HepG2 (cell line): Measurements from ENCODE around the gene RAB43. TPM values are rescaled to one million over a fixed set of nuclear protein-coding genes. Genes with fewer than 3 reads are reported as not detected.

ENCODE experiments used
- HCFC1 ChIP-seq: fragments of 150-350 bp; IDR thresholded peaks from 2 replicates; pipeline ENCODE4 v1.6.1; 2014; ENCODE audit warnings: low read depth, low read length
- HNF4A ChIP-seq: sonication (generic); formaldehyde crosslinking; IDR thresholded peaks from 2 replicates; pipeline ENCODE4 v1.4.0; 2020; ENCODE audit warnings: missing genetic modification reagents
- MYC ChIP-seq: sonication (generic); formaldehyde crosslinking; IDR thresholded peaks from 2 replicates; pipeline ENCODE4 v1.9.0; 2021; ENCODE audit warnings: missing genetic modification reagents, borderline replicate concordance
- NR1H2 ChIP-seq: sonication (generic); formaldehyde crosslinking; IDR thresholded peaks from 2 replicates; pipeline ENCODE4 v1.8.1; 2022; ENCODE audit warnings: low read depth, missing genetic modification reagents, borderline replicate concordance
- PRPF4 ChIP-seq: fragments of 200-400 bp; formaldehyde crosslinking; IDR thresholded peaks from 2 replicates; pipeline ENCODE4 v1.6.1; 2016; ENCODE audit warnings: low read length, low read depth; ENCODE audit not compliant: poor library complexity, severe bottlenecking
- RBAK ChIP-seq: sonication (generic); formaldehyde crosslinking; IDR thresholded peaks from 2 replicates; pipeline ENCODE4 v1.5.1; 2020; ENCODE audit warnings: mild to moderate bottlenecking, missing genetic modification reagents
- ZFP36L2 ChIP-seq: sonication (generic); formaldehyde crosslinking; IDR thresholded peaks from 2 replicates; pipeline ENCODE4 v1.4.0; 2020; ENCODE audit warnings: missing genetic modification reagents
- ZMYM3 ChIP-seq: sonication (generic); formaldehyde crosslinking; IDR thresholded peaks from 2 replicates; pipeline ENCODE4 v1.5.1; 2020; ENCODE audit warnings: mild to moderate bottlenecking, missing genetic modification reagents
- ZNF225 ChIP-seq: sonication (generic); formaldehyde crosslinking; IDR thresholded peaks from 2 replicates; pipeline ENCODE4 v1.4.0; 2020; ENCODE audit warnings: mild to moderate bottlenecking, missing genetic modification reagents
- ZNF251 ChIP-seq: sonication (generic); formaldehyde crosslinking; IDR thresholded peaks from 2 replicates; pipeline ENCODE4 v1.9.0; 2021; ENCODE audit warnings: mild to moderate bottlenecking, missing genetic modification reagents
- polyA plus RNA-seq, 8 experiments: library from polyadenylated mRNA; depleted of rRNA in 3 of 8; stranded (reverse) in 7 of 8; unstranded in 1 of 8; fragments of >200 nt; fragmentation: Illumina TruSeq in 4 of 8; extraction: Trizol in 4 of 8; gene quantifications; 2 replicates each; pipeline versions ENCODE4 v1.2.1 to v1.2.3, GENCODE V29; 2011 to 2016; ENCODE audit warnings: low read depth in 4 of 8, missing spikeins in 1 of 8, mixed read lengths in 1 of 8; ENCODE audit not compliant: insufficient read depth in 1 of 8
- total RNA-seq, 5 experiments: library from RNA; depleted of rRNA; stranded (reverse); fragments of >200 nt; fragmentation: Illumina TruSeq; extraction: Trizol; gene quantifications; 2 replicates each; pipeline ENCODE4 v1.2.3, GENCODE V29; 2016; ENCODE audit warnings: low read depth in 1 of 5
- TF ChIP-seq, protein P1 (sequence below): sonication (generic); formaldehyde crosslinking; IDR thresholded peaks from 2 replicates; pipeline ENCODE4 v1.5.0; 2020; ENCODE audit warnings: missing genetic modification reagents
- TF ChIP-seq, protein P2 (sequence below): sonication (generic); formaldehyde crosslinking; IDR thresholded peaks from 2 replicates; pipeline ENCODE4 v1.9.0; 2021; ENCODE audit warnings: missing genetic modification reagents, borderline replicate concordance
- TF ChIP-seq, protein P3 (sequence below): sonication (generic); formaldehyde crosslinking; IDR thresholded peaks from 2 replicates; pipeline ENCODE4 v1.4.0; 2020; ENCODE audit warnings: missing genetic modification reagents
- TF ChIP-seq, protein P4 (sequence below): IDR thresholded peaks from 2 replicates; pipeline ENCODE4 v1.6.1; 2016
- TF ChIP-seq, protein P5 (sequence below): sonication (generic); formaldehyde crosslinking; IDR thresholded peaks from 2 replicates; pipeline ENCODE4 v1.4.0; 2020; ENCODE audit warnings: missing genetic modification reagents, borderline replicate concordance
- TF ChIP-seq, protein P6 (sequence below): sonication (generic); formaldehyde crosslinking; IDR thresholded peaks from 2 replicates; pipeline ENCODE4 v1.9.0; 2022; ENCODE audit warnings: missing genetic modification reagents, mild to moderate bottlenecking, borderline replicate concordance

RAB43 gene
- total and polyA plus RNA-seq, 2 of the 13 experiments (the other 11 are each of a cell fraction or from before 2014, with no cell fraction given), result 11.8 to 18.4 TPM

DNA sequence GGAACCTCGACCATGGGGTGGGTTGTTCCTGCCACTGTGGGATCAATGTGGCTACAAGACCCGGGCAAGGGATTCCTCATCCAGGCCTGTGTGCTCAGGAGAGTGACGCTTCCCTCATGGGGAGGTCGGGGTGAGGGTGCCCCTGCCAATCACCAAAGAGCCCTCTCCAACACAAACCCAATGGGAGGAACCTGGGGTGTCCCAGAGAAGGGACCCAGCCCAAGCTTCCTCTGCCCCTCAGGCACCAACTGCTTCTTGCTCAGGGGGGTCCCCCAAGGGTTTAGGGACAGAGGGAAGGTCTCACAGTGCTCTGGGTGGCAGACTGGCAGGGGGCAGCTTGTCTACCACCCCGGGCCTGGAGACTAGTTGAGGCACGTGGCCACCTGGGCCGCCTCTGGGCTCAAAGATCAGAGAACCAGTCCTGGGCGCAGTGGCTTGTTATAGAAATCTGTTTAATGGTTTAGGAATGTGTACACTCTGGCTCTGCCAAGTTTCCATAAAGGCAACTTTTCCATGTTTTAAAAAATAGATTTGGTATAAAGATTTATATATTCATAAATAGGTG, 34.4 kb downstream of the RAB43 start (continued):
- TF ChIP-seq, protein P1, sequence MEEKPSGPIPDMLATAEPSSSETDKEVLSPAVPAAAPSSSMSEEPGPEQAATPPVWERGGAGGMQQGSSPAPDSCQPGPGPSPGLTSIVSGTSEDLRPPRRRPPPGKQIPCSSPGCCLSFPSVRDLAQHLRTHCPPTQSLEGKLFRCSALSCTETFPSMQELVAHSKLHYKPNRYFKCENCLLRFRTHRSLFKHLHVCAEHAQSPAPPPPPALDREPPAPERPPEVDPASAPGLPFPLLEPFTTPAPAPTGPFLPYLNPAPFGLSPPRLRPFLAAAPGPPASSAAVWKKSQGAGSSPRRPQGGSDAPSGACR (CRISPR knock-in tag), result no peak
- TF ChIP-seq ZNF225 (CRISPR knock-in tag), result no peak
- TF ChIP-seq, protein P2, sequence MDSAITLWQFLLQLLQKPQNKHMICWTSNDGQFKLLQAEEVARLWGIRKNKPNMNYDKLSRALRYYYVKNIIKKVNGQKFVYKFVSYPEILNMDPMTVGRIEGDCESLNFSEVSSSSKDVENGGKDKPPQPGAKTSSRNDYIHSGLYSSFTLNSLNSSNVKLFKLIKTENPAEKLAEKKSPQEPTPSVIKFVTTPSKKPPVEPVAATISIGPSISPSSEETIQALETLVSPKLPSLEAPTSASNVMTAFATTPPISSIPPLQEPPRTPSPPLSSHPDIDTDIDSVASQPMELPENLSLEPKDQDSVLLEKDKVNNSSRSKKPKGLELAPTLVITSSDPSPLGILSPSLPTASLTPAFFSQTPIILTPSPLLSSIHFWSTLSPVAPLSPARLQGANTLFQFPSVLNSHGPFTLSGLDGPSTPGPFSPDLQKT (CRISPR knock-in tag), result no peak
- no peak for TF ChIP-seq NR1H2 (CRISPR knock-in tag)
- no peak for TF ChIP-seq ZFP36L2
- TF ChIP-seq HCFC1, result no peak
- TF ChIP-seq ZNF251 (CRISPR knock-in tag), result no peak
- TF ChIP-seq, protein P3, sequence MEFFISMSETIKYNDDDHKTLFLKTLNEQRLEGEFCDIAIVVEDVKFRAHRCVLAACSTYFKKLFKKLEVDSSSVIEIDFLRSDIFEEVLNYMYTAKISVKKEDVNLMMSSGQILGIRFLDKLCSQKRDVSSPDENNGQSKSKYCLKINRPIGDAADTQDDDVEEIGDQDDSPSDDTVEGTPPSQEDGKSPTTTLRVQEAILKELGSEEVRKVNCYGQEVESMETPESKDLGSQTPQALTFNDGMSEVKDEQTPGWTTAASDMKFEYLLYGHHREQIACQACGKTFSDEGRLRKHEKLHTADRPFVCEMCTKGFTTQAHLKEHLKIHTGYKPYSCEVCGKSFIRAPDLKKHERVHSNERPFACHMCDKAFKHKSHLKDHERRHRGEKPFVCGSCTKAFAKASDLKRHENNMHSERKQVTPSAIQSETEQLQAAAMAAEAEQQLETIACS (CRISPR knock-in tag), result no peak
- TF ChIP-seq MYC, result 0 out of 2 replicates have a peak, but pooled peaks have one; percentile 21
- TF ChIP-seq HNF4A (CRISPR knock-in tag), result peak; percentile 8; the same call in 1 of the 2 replicates
- no peak for TF ChIP-seq RBAK (CRISPR knock-in tag)
- TF ChIP-seq, protein P4, sequence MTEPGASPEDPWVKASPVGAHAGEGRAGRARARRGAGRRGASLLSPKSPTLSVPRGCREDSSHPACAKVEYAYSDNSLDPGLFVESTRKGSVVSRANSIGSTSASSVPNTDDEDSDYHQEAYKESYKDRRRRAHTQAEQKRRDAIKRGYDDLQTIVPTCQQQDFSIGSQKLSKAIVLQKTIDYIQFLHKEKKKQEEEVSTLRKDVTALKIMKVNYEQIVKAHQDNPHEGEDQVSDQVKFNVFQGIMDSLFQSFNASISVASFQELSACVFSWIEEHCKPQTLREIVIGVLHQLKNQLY, result peak; percentile 40; the same call in 1 of the 2 replicates
- TF ChIP-seq ZMYM3 (CRISPR knock-in tag), result no peak
- no peak for TF ChIP-seq PRPF4
- TF ChIP-seq, protein P5, sequence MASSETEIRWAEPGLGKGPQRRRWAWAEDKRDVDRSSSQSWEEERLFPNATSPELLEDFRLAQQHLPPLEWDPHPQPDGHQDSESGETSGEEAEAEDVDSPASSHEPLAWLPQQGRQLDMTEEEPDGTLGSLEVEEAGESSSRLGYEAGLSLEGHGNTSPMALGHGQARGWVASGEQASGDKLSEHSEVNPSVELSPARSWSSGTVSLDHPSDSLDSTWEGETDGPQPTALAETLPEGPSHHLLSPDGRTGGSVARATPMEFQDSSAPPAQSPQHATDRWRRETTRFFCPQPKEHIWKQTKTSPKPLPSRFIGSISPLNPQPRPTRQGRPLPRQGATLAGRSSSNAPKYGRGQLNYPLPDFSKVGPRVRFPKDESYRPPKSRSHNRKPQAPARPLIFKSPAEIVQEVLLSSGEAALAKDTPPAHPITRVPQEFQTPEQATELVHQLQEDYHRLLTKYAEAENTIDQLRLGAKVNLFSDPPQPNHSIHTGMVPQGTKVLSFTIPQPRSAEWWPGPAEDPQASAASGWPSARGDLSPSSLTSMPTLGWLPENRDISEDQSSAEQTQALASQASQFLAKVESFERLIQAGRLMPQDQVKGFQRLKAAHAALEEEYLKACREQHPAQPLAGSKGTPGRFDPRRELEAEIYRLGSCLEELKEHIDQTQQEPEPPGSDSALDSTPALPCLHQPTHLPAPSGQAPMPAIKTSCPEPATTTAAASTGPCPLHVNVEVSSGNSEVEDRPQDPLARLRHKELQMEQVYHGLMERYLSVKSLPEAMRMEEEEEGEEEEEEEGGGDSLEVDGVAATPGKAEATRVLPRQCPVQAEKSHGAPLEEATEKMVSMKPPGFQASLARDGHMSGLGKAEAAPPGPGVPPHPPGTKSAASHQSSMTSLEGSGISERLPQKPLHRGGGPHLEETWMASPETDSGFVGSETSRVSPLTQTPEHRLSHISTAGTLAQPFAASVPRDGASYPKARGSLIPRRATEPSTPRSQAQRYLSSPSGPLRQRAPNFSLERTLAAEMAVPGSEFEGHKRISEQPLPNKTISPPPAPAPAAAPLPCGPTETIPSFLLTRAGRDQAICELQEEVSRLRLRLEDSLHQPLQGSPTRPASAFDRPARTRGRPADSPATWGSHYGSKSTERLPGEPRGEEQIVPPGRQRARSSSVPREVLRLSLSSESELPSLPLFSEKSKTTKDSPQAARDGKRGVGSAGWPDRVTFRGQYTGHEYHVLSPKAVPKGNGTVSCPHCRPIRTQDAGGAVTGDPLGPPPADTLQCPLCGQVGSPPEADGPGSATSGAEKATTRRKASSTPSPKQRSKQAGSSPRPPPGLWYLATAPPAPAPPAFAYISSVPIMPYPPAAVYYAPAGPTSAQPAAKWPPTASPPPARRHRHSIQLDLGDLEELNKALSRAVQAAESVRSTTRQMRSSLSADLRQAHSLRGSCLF (CRISPR knock-in tag), result no peak
- TF ChIP-seq, protein P6, sequence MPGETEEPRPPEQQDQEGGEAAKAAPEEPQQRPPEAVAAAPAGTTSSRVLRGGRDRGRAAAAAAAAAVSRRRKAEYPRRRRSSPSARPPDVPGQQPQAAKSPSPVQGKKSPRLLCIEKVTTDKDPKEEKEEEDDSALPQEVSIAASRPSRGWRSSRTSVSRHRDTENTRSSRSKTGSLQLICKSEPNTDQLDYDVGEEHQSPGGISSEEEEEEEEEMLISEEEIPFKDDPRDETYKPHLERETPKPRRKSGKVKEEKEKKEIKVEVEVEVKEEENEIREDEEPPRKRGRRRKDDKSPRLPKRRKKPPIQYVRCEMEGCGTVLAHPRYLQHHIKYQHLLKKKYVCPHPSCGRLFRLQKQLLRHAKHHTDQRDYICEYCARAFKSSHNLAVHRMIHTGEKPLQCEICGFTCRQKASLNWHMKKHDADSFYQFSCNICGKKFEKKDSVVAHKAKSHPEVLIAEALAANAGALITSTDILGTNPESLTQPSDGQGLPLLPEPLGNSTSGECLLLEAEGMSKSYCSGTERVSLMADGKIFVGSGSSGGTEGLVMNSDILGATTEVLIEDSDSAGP (CRISPR knock-in tag), result no peak
